Suprapubic skin (tissue), 4 donors: ENCODE data around the gene CCDC8. TPM values are rescaled to one million over a fixed set of nuclear protein-coding genes. Genes with fewer than 3 reads are reported as not detected.

Experiments
- DNase-seq, 2 donors: peaks; one replicate each; pipeline ENCODE4 v3.0.0-alpha.2; 2019; ENCODE audit warnings: low spot score in 2 of 2
- H3K27ac ChIP-seq: fragments of 200-600 bp; sonication (generic); one replicate; pipeline ENCODE4 v1.5.1; 2019
- H3K27me3 ChIP-seq: fragments of 200-600 bp; sonication (generic); one replicate; pipeline ENCODE4 v1.5.1; 2019
- H3K36me3 ChIP-seq: fragments of 200-600 bp; sonication (generic); one replicate; pipeline ENCODE4 v1.5.1; 2019
- H3K4me1 ChIP-seq: fragments of 200-600 bp; sonication (generic); one replicate; pipeline ENCODE4 v1.5.1; 2019
- H3K4me3 ChIP-seq: fragments of 200-600 bp; sonication (generic); one replicate; pipeline ENCODE4 v1.5.1; 2019; ENCODE audit warnings: mild to moderate bottlenecking
- H3K9me3 ChIP-seq: fragments of 200-600 bp; sonication (generic); one replicate; pipeline ENCODE4 v1.5.1; 2019
- CTCF ChIP-seq, 2 donors: fragments of 200-600 bp in 1 of 2; fragments of 450-650 bp in 1 of 2; sonication (generic) in 1 of 2; IDR thresholded peaks; one replicate each; pipeline ENCODE4 v1.5.1; 2016 to 2019; ENCODE audit warnings: antibody characterized with exemption in 2 of 2, mild to moderate bottlenecking in 1 of 2, moderate library complexity in 1 of 2
- EP300 ChIP-seq: sonication (generic); formaldehyde crosslinking; IDR thresholded peaks from one replicate; pipeline ENCODE4 v1.6.1; 2017; ENCODE audit warnings: antibody characterized with exemption
- POLR2A ChIP-seq, 2 donors: fragments of 450-650 bp; IDR thresholded peaks; one replicate each; pipeline ENCODE4 v1.6.1; 2017; ENCODE audit warnings: antibody characterized with exemption in 2 of 2, mild to moderate bottlenecking in 2 of 2, moderate library complexity in 2 of 2
- POLR2AphosphoS5 ChIP-seq, 3 donors: sonication (generic); formaldehyde crosslinking; IDR thresholded peaks; one replicate each; pipeline ENCODE4 v1.6.1; 2017; ENCODE audit warnings: antibody characterized with exemption in 3 of 3
- WGBS: methylation state at CpG from one replicate; pipeline ENCODE4 v1.1.5; 2018; 5-methylcytosine and 5-hydroxymethylcytosine counted together
- total RNA-seq, 4 donors: library from RNA; depleted of rRNA; stranded (reverse); fragments of >200 nt; gene quantifications; one replicate each; pipeline ENCODE4 v1.1.0, GENCODE V29; 2016

Gene CCDC8
- total RNA-seq, 4 donors from 2014 or later: 1.6 to 6.5 (median 3.3) TPM

- WGBS: 23% methylated on average over 38 of the region's 52 CpGs
- H3K4me3 ChIP-seq: peak within 1 kb of the TSS; percentile 11
- no peak within 1 kb of the TSS for H3K27ac ChIP-seq
- no peaks in the 10 kb centered on the region for H3K36me3 ChIP-seq
- no peak for DNase-seq
- H3K4me1 ChIP-seq: peaks cover 24% of the 10 kb centered on the region
- TF ChIP-seq EP300 (no peak), POLR2AphosphoS5 (IDR thresholded peaks at IDR 0.05) (no peak), POLR2A (IDR thresholded peaks at IDR 0.05) (no peak), CTCF (IDR thresholded peaks at IDR 0.05) (no peak)
- peaks cover 54% of the 10 kb centered on the region for H3K27me3 ChIP-seq
- no peaks in the 10 kb centered on the region for H3K9me3 ChIP-seq
Observed at GRCh38 chr19:46428239-46429135, 15.1 kb upstream of the CCDC8 start, which contains the start of gene PNMA8C. PNMA8C (minus strand) TSS chr19:46428936; CDS start chr19:46428359, 577 bp downstream.

DNA sequence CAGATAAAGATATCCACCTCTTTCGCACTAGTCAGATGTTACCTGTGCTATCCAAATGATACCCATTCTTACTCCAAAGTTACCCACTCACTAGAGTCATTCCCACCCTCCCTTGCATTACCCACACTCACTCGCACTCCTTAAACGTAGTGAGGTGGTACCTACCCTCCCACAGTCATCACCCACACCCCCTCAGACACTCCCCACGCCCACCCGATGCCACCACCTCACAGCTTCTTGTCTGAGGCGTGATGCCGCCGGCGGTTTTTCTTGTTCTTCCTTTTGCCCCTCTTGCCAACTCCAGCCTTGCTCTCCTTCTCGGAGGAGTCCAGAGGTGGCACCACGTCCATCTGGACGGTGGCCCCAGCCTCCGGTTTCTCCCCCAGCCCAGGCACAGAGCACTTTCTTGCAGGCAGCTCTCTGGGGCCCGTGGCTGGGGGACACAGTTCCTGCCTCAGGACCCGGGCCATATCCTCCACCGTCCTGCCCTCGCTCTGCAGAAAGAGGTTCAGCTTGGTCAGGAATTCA is 14.2 kb upstream of the CCDC8 start:
- DNase-seq: no peak
- no peak overlapping the region for H3K27ac ChIP-seq

DNA sequence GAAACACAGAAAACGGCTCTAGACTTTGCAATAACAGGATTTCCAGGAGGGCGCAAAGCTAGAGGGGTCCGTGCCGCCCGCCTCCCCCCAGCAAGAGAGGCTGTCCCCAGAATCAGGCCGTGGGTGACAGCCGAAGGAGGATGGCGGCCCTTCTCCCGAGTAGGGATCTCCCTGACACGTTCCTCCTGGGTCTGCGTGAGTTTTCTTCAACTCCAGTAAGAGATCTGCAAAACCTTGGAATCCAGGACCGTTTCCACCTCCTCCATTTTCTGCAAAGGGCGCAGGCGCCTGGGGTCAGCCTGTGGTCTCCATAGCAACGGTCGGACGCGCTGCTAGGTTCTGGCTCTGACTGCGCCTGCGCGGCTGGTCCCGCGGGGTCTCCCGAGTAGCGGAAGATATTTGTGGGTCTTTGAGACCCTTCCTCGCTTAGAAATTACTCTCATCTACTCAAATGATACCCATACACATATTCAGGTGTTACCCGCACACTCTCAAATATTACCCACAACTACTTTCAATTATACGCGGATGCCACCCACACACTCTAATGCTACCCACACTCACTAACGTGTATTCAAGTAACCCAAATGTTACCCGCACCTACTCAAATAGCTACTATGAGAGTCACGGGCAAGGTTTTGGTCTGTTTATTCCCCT is 13.3 kb upstream of the CCDC8 start:
- peaks cover 44% of the 10 kb centered on the region for H3K27me3 ChIP-seq
- H3K4me1 ChIP-seq: peaks cover 24% of the 10 kb centered on the region
- TF ChIP-seq EP300 (no peak), POLR2AphosphoS5 (IDR thresholded peaks at IDR 0.05) (no peak), CTCF (IDR thresholded peaks at IDR 0.05) (no peak), POLR2A (IDR thresholded peaks at IDR 0.05) (no peak)
- H3K4me3 ChIP-seq: peak overlapping the region; percentile 49
- no peaks in the 10 kb centered on the region for H3K9me3 ChIP-seq
- WGBS: 8% methylated on average over 22 of the region's 32 CpGs
- DNase-seq: no peak
- no peak overlapping the region for H3K27ac ChIP-seq
- H3K36me3 ChIP-seq: no peaks in the 10 kb centered on the region

More for the DNA sequence above, 14.2 kb upstream of the CCDC8 start:
- H3K4me3 ChIP-seq: no peak overlapping the region
- no peaks in the 10 kb centered on the region for H3K9me3 ChIP-seq
- TF ChIP-seq CTCF (IDR thresholded peaks at IDR 0.05): no peak
- TF ChIP-seq POLR2AphosphoS5 (IDR thresholded peaks at IDR 0.05): no peak
- no peak for TF ChIP-seq EP300
- no peak for TF ChIP-seq POLR2A (IDR thresholded peaks at IDR 0.05)
- H3K36me3 ChIP-seq: no peaks in the 10 kb centered on the region
- H3K27me3 ChIP-seq: peaks cover 48% of the 10 kb centered on the region
- peaks cover 24% of the 10 kb centered on the region for H3K4me1 ChIP-seq
- 87% methylated on average over 13 of the region's 17 CpGs for WGBS

DNA sequence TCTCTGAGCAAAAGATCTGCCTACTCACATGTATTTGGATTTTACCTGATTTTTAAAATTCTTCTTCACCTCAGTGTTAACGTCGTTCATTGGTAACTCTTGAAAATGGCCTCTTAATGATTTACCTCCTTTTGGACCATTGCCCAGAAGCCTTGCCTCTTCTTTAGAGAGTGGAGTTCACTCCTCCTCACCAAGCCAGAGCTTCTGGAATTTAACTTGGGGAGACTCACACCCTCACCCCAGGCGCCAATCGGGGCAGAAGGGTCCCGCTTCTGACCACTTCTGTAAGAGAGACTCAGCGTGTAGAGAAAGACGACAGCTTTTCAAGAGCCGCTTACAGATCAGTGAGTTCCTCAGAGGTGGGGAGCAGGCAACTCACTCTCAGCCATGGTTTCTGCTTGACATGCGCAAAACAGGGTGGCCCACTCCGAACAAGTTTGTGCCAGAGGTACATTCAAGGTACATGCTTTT is 12.7 kb upstream of the CCDC8 start:
- Histone ChIP-seq H3K9me3 (no peaks in the 10 kb centered on the region), H3K36me3 (no peaks in the 10 kb centered on the region), H3K27ac (no peak overlapping the region), H3K4me3 (peak overlapping the region; percentile 49), H3K4me1 (peaks cover 24% of the 10 kb centered on the region), H3K27me3 (peaks cover 44% of the 10 kb centered on the region)
- 2% methylated on average over 8 of the region's 10 CpGs for WGBS
- TF ChIP-seq POLR2A (IDR thresholded peaks at IDR 0.05) (no peak), EP300 (no peak), CTCF (IDR thresholded peaks at IDR 0.05) (no peak), POLR2AphosphoS5 (IDR thresholded peaks at IDR 0.05) (no peak)
- DNase-seq: no peak
